Measurements from ENCODE around the gene AMIGO1.

DNA sequence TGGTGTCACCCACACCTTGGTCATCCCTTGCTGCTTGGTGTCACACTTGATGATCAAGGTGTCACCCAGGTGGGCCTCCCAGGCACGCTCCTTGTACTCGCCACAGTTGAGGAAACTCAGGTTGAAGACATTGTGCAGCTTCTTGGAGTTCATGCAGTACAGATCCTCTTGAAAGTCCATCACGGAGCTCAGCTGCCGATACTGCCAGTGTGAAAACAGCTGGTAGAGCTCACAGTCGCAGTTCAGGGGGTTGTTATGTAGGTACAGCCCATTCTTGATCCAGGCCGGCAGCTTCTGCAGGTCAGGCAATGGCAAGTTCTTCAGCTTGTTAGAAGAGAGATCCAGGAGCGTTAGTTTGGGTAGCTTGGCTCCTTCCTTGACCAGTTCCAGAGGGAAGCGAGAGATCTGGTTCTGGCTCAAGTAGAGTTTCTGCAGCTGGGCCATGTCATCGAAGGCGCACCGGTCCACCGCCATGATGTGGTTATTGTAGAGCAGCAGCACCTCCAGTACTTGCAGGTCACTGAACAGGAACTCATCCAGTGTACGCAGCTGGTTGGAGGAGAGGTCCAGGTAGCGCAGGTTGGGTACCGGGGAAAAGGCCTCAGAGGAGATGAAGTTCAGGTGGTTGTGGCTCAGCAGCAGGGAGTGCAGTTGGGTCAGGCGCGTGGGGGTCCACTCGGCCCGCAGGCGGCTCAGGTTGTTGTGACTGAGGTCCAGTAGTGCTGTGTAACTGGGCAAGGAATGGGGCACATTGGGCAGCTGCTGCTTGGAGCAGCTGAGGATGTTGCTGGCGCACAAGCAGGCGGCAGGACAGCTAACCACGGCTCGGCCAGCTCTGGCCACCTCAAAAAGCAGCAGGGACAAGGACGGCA lies 1.3 kb downstream of the AMIGO1 start:
- TF ChIP-seq, protein P1, sequence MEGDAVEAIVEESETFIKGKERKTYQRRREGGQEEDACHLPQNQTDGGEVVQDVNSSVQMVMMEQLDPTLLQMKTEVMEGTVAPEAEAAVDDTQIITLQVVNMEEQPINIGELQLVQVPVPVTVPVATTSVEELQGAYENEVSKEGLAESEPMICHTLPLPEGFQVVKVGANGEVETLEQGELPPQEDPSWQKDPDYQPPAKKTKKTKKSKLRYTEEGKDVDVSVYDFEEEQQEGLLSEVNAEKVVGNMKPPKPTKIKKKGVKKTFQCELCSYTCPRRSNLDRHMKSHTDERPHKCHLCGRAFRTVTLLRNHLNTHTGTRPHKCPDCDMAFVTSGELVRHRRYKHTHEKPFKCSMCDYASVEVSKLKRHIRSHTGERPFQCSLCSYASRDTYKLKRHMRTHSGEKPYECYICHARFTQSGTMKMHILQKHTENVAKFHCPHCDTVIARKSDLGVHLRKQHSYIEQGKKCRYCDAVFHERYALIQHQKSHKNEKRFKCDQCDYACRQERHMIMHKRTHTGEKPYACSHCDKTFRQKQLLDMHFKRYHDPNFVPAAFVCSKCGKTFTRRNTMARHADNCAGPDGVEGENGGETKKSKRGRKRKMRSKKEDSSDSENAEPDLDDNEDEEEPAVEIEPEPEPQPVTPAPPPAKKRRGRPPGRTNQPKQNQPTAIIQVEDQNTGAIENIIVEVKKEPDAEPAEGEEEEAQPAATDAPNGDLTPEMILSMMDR (IDR thresholded peaks at IDR 0.05; ENCODE audit: low read depth, low read length): no peak
- TF ChIP-seq EZH2phosphoT487 (IDR thresholded peaks at IDR 0.05; ENCODE audit: low read depth): no peak
